ENCODE data around the gene NDUFV1. TPM values are rescaled to one million over a fixed set of nuclear protein-coding genes. Genes with fewer than 3 reads are reported as not detected.
A peak's percentile ranks its signal among the peaks of the same experiment; 100 is the strongest.

Gene NDUFV1
- polyA plus RNA-seq, 3 donors = 71.6 to 174 (median 72.1) TPM

- WGBS (ENCODE audit: insufficient coverage) = 75% methylated on average over 5 of the region's 7 CpGs
- TF ChIP-seq CTCF (IDR thresholded peaks at IDR 0.05) = no peak
- no peaks in the 10 kb centered on the region for H3K36me3 Mint-ChIP-seq
- no peaks in the 10 kb centered on the region for H3K36me3 ChIP-seq (replicated peaks in 1 of 2; ENCODE audit: control insufficient read depth in 1 of 2, insufficient read depth in 2 of 2, low read length in 2 of 2)
- H3K79me2 ChIP-seq (ENCODE audit: insufficient read depth, low read length) = no peaks in the 10 kb centered on the region
- H2AFZ ChIP-seq (ENCODE audit: insufficient read depth, low read depth, low read length, poor library complexity, severe bottlenecking) = peak overlapping the region; percentile 86
- H3K27ac ChIP-seq (ENCODE audit: low read depth in 1 of 2, low read length in 2 of 2) = no peak overlapping the region
- DNase-seq = peak in 1 of 3 donors; percentile 3
- H3K9me3 Mint-ChIP-seq = peaks cover 0 to 5% (median 0%) of the 10 kb centered on the region in 7 donors
- H3K4me1 Mint-ChIP-seq = peaks cover 10% of the 10 kb centered on the region
- intact Hi-C loops (cut with micrococcal nuclease) = loop anchor here (2.0 to 5.0 kb wide), 3 partner anchors 27 to 176 kb away; no protein-coding TSS in a partner anchor
- H3K4me3 Mint-ChIP-seq = peak overlapping the region; percentile 84 to 90
- H3K4me2 ChIP-seq (replicated peaks; ENCODE audit: extremely low read depth, low read length, poor library complexity, severe bottlenecking) = no peak overlapping the region
- no peaks in the 10 kb centered on the region for H3K9me3 ChIP-seq (replicated peaks in 1 of 2; ENCODE audit: control insufficient read depth in 1 of 2, insufficient read depth in 1 of 2, low read length in 2 of 2)
- H3K27me3 Mint-ChIP-seq (ENCODE audit: low read depth in 3 of 3) = peaks cover 0 to 4% (median 1%) of the 10 kb centered on the region in 3 donors
- H3K9ac ChIP-seq (ENCODE audit: insufficient read depth, low read length, poor library complexity, severe bottlenecking) = no peak overlapping the region
- no peaks in the 10 kb centered on the region for H3K27me3 ChIP-seq (ENCODE audit: control insufficient read depth in 2 of 2, insufficient read depth in 2 of 2, low read length in 2 of 2)
- H3K27ac Mint-ChIP-seq = no peak overlapping the region
- peaks cover 16 to 21% of the 10 kb centered on the region in 2 donors for H3K4me1 ChIP-seq (ENCODE audit: control insufficient read depth in 1 of 2, insufficient read depth in 2 of 2, low read length in 2 of 2)
- no peak overlapping the region for H3K4me3 ChIP-seq (replicated peaks in 1 of 3; ENCODE audit: low read depth in 2 of 3, low read length in 3 of 3)
- H4K20me1 ChIP-seq (ENCODE audit: insufficient read depth, low read length) = no peaks in the 10 kb centered on the region
Measured at GRCh38 chr11:67631411-67631810, 24.7 kb downstream of the NDUFV1 start.

DNA sequence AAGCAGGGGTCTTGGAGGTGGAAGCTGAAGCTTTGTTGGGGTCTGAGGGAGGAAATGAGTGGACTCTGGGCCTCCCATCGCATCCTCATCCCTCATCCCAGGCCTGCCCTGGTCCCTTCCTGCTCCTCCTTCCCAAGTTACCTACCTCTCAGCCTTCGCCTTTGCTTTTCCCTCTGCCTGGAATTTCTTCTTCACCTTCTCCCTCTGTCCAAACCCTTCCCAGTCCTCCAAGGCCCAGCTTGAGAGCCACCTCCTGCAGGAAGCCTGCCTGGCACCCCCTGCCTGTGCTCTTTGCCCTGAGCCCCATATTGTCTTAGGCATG lies 25.1 kb downstream of the NDUFV1 start:
- H3K27ac Mint-ChIP-seq = peak overlapping the region in 1 of 7 donors; percentile 43
- DNase-seq = peak in 1 of 3 donors; percentile 6
- H3K36me3 ChIP-seq (replicated peaks in 1 of 2; ENCODE audit: control insufficient read depth in 1 of 2, insufficient read depth in 2 of 2, low read length in 2 of 2) = no peaks in the 10 kb centered on the region
- H3K9me3 Mint-ChIP-seq = peaks cover 0 to 3% (median 0%) of the 10 kb centered on the region in 7 donors
- peaks cover 16 to 22% of the 10 kb centered on the region in 2 donors for H3K4me1 ChIP-seq (ENCODE audit: control insufficient read depth in 1 of 2, insufficient read depth in 2 of 2, low read length in 2 of 2)
- no peaks in the 10 kb centered on the region for H3K9me3 ChIP-seq (replicated peaks in 1 of 2; ENCODE audit: control insufficient read depth in 1 of 2, insufficient read depth in 1 of 2, low read length in 2 of 2)
- no peaks in the 10 kb centered on the region for H3K36me3 Mint-ChIP-seq
- H3K27me3 ChIP-seq (ENCODE audit: control insufficient read depth in 2 of 2, insufficient read depth in 2 of 2, low read length in 2 of 2) = no peaks in the 10 kb centered on the region
- H3K79me2 ChIP-seq (ENCODE audit: insufficient read depth, low read length) = no peaks in the 10 kb centered on the region
- H3K4me2 ChIP-seq (replicated peaks; ENCODE audit: extremely low read depth, low read length, poor library complexity, severe bottlenecking) = no peak overlapping the region
- peak overlapping the region in 1 of 2 donors; percentile 26 for H3K4me3 Mint-ChIP-seq
- 100% methylated on average over 1 of the region's 2 CpGs for WGBS (ENCODE audit: insufficient coverage)
- H3K9ac ChIP-seq (ENCODE audit: insufficient read depth, low read length, poor library complexity, severe bottlenecking) = no peak overlapping the region
- H3K27ac ChIP-seq (ENCODE audit: low read depth in 1 of 2, low read length in 2 of 2) = no peak overlapping the region
- intact Hi-C loops (cut with micrococcal nuclease) = loop anchor here (2.0 to 5.0 kb wide), 3 partner anchors 27 to 175 kb away; no protein-coding TSS in a partner anchor
- H4K20me1 ChIP-seq (ENCODE audit: insufficient read depth, low read length) = no peaks in the 10 kb centered on the region
- H3K27me3 Mint-ChIP-seq (ENCODE audit: low read depth in 3 of 3) = peaks cover 0 to 3% (median 1%) of the 10 kb centered on the region in 3 donors
- H3K4me1 Mint-ChIP-seq = peaks cover 13% of the 10 kb centered on the region
- no peak overlapping the region for H2AFZ ChIP-seq (ENCODE audit: insufficient read depth, low read depth, low read length, poor library complexity, severe bottlenecking)
- no peak overlapping the region for H3K4me3 ChIP-seq (replicated peaks in 1 of 3; ENCODE audit: low read depth in 2 of 3, low read length in 3 of 3)
- no peak for TF ChIP-seq CTCF (IDR thresholded peaks at IDR 0.05)
